Right renal pelvis (tissue), 4 donors: ENCODE results near the gene ZACN. TPM values are rescaled to one million over a fixed set of nuclear protein-coding genes. Genes with fewer than 3 reads are reported as not detected.

ENCODE experiments used
- DNase-seq, 4 donors: peaks; one replicate each; pipeline ENCODE4 v3.0.0-alpha.2; 2013; ENCODE audit warnings: low read depth in 4 of 4, low spot score in 3 of 4, missing footprints in 1 of 4
- polyA plus RNA-seq, 4 donors: library from polyadenylated mRNA; unstranded; fragments of 120-200 nt; gene quantifications; one replicate each; pipeline ENCODE4 v1.2.1, GENCODE V29; 2013; ENCODE audit not compliant: insufficient read length in 4 of 4

Gene ZACN
- polyA plus RNA-seq, 4 donors, result 0.48 to 17.4 (median 6.4) TPM

DNA sequence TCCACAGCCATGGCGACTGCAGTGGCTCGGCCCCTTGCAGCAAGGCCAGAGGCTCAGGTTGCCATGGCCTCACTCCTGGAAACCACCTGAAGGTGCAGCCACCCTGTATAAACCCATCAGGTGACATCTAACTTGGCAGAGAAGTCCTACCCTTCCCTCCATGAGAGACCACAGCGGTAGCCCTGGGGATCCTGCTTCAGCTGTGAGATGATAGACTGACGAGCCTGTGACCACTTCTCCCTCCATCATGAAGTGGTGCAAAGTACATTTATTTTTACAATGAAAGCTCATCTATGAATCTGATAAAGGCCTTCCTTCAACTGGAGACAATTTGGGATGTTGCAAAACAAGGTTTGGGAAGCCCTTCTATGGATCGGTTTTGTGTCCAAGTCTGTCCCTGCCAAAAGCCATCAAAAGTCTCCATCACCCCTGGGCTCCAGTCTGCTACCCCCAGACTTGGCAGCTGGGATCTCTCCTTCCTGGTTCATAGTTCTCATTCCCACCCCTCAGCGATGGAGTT, 1.8 kb downstream of the ZACN start:
- DNase-seq, result no peak

- DNase-seq, result no peak
Measured at GRCh38 chr17:76081295-76082210, 2.6 kb downstream of the ZACN start.

DNA sequence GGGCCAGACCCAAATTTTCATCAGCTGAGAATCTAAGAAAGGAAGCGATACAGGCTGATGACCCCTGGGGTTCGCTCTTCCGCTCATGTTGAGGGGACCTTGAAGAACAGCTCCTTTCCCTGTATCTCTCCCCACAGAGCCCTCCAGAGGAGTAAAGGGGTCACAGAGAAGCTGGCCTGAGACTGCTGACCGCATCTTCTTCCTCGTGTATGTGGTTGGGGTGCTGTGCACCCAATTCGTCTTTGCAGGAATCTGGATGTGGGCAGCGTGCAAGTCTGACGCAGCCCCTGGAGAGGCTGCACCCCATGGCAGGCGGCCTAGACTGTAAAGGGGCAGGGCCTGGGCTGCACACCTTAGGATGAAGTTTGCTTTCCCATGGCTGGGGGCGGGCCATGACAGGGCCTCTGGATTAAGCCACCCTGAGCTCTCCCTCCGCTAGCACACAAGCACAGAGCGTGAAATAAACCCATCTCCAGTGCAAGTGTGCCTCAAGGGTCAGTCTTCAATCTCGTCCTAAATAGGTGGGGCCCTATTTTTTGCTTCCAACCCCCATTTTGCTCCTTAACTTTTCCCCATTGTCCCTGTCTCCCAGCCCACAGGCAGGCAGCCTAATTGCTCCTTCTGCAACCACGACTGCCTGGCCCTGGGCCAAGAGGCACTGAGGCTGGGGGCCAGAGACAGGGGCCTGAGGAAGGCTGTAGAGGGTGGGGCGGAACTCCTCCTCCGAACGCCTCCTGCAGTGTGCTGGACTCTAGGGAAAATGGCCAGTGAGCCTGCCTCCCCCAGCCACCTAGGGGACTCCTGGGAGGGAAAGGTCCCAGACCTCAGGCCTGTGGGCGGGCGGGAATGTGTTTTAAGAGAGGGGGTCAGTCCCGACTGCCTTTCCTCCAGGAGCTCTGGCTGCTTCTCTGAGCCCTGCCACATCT, 3.6 kb downstream of the ZACN start:
- DNase-seq, result no peak

GRCh38 chr17:76083536-76084182, 4.7 kb downstream of the ZACN start:
- no peak for DNase-seq

- no peak for DNase-seq
Measured at GRCh38 chr17:76085066-76085730, 6.2 kb downstream of the ZACN start.

- no peak for DNase-seq
Measured at GRCh38 chr17:76085731-76086366, 6.9 kb downstream of the ZACN start.

GRCh38 chr17:76086384-76086783, 7.4 kb downstream of the ZACN start:
- no peak for DNase-seq

DNA sequence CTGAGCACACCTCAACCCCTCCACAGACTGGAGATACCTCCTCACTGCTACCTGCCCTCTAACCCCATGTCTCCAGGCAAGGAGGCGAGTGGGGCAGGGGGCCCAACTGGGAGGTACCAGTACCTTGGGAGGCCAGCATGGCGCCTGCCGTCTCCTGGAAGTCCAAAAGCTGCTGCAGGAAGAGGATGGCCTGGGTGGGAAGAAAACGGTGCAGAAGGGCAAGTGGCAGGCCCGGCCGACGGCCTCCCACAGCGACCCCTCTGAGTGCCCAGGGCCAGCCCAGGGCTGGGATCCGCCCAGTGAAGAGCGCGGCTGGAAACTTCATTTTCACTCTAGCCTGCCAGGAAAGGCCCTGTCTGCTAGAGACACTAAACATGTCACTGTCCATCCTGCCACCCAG, 8.5 kb downstream of the ZACN start:
- DNase-seq, result no peak

DNA sequence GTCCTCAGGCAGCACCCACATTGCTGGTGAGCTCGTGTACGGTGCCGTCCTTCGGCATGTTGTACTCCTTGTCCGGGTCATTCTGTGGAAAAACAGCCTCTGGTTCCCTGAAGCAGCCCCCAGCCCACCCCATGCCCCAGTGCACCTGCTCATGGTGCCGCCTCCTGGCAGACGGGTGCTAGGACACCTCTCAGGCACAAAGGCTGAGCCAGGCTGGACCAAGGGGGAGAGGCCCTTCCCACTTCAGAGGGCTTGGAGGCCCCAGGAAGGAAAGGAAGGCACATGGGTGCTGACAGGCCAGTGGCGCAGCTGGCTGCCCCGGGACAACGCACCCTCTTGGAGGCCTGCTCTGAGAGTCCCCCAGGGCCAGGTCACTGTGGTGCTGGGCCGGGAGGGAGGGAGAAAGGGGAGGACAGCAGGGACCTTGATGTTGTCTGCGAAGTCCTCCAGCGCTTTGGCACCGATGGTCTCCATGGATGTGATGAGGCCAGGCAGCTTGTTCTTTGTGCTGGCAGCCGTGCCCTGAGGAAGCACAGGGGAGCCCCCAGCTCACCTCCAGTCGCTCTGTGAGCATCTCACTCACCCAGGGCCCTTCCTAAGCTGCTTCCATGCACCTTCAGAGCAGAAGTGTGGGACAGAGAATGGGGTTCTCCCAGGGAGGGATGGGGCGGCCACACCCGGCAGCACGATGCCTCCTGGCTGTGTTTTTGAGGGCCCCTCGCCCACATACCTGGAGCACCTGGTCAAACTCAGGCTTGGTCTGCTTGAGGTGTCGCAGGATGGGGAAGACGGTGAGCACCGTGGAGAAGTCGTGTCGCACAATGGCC, 9.3 kb downstream of the ZACN start:
- no peak for DNase-seq

- DNase-seq, result no peak
Measured at GRCh38 chr17:76088868-76089576, 10.0 kb downstream of the ZACN start.

GRCh38 chr17:76089680-76090516, 10.9 kb downstream of the ZACN start:
- no peak for DNase-seq

- DNase-seq, result no peak
Measured at GRCh38 chr17:76090517-76091129, 11.6 kb downstream of the ZACN start.

GRCh38 chr17:76091526-76092286, 12.7 kb downstream of the ZACN start:
- DNase-seq, result no peak

GRCh38 chr17:76092526-76093413, 13.8 kb downstream of the ZACN start:
- no peak for DNase-seq

DNA sequence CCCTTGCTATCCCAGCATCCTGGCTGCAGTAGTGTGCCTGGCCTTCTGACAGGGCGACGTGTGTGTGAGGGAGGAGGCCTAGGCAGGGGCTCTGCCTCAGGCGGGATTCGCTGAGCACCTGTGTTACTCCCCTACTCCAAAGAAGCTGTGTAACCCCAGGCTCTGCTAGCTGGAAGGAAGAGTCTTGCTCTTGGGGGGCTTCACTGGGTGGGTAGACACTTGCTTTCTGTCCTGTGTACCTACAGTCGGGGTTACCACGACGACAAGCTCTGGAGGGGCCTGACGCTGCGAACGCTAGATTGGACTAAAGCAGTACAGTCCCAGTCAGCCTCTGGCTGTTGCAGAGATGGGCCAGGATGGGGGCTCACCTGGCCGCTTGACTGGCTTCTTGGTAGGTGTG, 15.1 kb downstream of the ZACN start:
- no peak for DNase-seq
